ENCODE data around the gene PRKAG2. TPM values are rescaled to one million over a fixed set of nuclear protein-coding genes. Genes with fewer than 3 reads are reported as not detected.

Gene PRKAG2
- total and polyA plus RNA-seq, 9 donors, result 9.3 to 37.7 (median 22.6) TPM

- Histone ChIP-seq H3K27ac (no peak overlapping the region), H3K4me3 (no peak overlapping the region), H3K36me3 (no peaks in the 10 kb centered on the region), H3K4me1 (ENCODE audit: insufficient read depth) (peaks cover 3% of the 10 kb centered on the region), H3K9me3 (no peaks in the 10 kb centered on the region), H3K27me3 (no peaks in the 10 kb centered on the region)
- intact Hi-C loops (cut with DNase I), result no loop called here
- WGBS, 3 donors, result 84 to 94% (median 86%) methylated on average over 10 to 11 of the region's 11 CpGs
- TF ChIP-seq POLR2A (IDR thresholded peaks at IDR 0.05), result no peak
- no peak for TF ChIP-seq EP300 (IDR thresholded peaks at IDR 0.05)
- TF ChIP-seq, protein P1, sequence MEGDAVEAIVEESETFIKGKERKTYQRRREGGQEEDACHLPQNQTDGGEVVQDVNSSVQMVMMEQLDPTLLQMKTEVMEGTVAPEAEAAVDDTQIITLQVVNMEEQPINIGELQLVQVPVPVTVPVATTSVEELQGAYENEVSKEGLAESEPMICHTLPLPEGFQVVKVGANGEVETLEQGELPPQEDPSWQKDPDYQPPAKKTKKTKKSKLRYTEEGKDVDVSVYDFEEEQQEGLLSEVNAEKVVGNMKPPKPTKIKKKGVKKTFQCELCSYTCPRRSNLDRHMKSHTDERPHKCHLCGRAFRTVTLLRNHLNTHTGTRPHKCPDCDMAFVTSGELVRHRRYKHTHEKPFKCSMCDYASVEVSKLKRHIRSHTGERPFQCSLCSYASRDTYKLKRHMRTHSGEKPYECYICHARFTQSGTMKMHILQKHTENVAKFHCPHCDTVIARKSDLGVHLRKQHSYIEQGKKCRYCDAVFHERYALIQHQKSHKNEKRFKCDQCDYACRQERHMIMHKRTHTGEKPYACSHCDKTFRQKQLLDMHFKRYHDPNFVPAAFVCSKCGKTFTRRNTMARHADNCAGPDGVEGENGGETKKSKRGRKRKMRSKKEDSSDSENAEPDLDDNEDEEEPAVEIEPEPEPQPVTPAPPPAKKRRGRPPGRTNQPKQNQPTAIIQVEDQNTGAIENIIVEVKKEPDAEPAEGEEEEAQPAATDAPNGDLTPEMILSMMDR (IDR thresholded peaks at IDR 0.05), result no peak
- peak in 1 of 5 donors; percentile 27 for DNase-seq
Observed at GRCh38 chr7:151693140-151693539, 183.8 kb downstream of the PRKAG2 start.

DNA sequence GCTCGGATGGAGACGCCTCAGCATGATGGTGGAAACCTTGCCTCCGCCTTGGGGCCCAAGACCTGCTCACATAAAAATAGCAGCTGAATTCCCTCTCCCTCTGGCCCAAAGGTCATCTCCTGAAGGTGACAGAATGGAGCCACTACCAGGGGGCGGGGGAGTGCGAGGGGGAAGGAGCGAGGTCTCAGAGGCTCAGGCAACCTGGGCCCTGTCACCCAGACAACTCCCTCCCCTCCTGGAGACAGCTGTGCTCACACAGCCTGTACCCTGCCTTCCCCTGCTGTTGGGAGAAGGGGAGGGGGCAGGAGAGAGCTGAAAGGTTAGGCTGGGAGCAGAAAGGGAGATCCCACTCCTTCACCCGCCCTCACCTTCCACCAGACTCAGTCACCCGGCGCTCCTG lies 184.2 kb downstream of the PRKAG2 start:
- no peaks in the 10 kb centered on the region for H3K36me3 ChIP-seq
- H3K27ac ChIP-seq, result no peak overlapping the region
- intact Hi-C loops (cut with DNase I), result no loop called here
- peak in 1 of 5 donors; percentile 13 for DNase-seq
- H3K4me3 ChIP-seq, result no peak overlapping the region
- H3K27me3 ChIP-seq, result no peaks in the 10 kb centered on the region
- peaks cover 4% of the 10 kb centered on the region for H3K4me1 ChIP-seq (ENCODE audit: insufficient read depth)
- TF ChIP-seq POLR2A (IDR thresholded peaks at IDR 0.05) (no peak), EP300 (IDR thresholded peaks at IDR 0.05) (no peak)
- TF ChIP-seq, protein P1 (IDR thresholded peaks at IDR 0.05), result no peak
- 84 to 91% (median 90%) methylated on average over 8 to 9 of the region's 9 CpGs for WGBS, 3 donors
- H3K9me3 ChIP-seq, result no peaks in the 10 kb centered on the region

GRCh38 chr7:151691449-151691848 lies 185.5 kb downstream of the PRKAG2 start:
- intact Hi-C loops (cut with DNase I), result no loop called here
- Histone ChIP-seq H3K36me3 (no peaks in the 10 kb centered on the region), H3K4me3 (no peak overlapping the region), H3K9me3 (no peaks in the 10 kb centered on the region), H3K27me3 (no peaks in the 10 kb centered on the region), H3K27ac (no peak overlapping the region), H3K4me1 (ENCODE audit: insufficient read depth) (peaks cover 8% of the 10 kb centered on the region)
- no peak for DNase-seq
- TF ChIP-seq POLR2A (IDR thresholded peaks at IDR 0.05), result no peak
- TF ChIP-seq, protein P1 (IDR thresholded peaks at IDR 0.05), result no peak
- TF ChIP-seq EP300 (IDR thresholded peaks at IDR 0.05), result no peak
- WGBS, 3 donors, result 71 to 98% (median 75%) methylated on average over 2 of the region's 2 CpGs

DNA sequence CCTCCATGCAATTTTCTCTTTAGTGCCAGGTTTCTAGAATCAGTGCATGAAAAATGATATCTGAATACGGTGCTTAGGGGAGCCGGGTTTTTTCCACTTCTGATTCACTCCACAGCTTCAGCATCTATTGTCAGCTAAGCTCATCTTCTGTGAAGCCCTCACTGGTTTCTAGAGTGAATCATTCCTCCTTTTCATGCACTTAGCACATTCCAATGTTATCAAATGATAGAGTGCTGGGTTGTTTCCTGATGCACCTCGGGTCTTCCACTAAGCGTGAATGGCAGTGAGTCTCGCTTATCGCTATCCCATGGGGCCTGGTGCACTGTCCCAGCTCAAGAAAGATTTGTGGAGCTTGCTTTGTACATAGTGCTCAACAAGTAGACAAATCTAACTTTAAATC lies 186.3 kb downstream of the PRKAG2 start:
- intact Hi-C loops (cut with DNase I), result no loop called here
- Histone ChIP-seq H3K27me3 (no peaks in the 10 kb centered on the region), H3K4me1 (ENCODE audit: insufficient read depth) (peaks cover 11% of the 10 kb centered on the region), H3K4me3 (no peak overlapping the region), H3K36me3 (no peaks in the 10 kb centered on the region), H3K9me3 (no peaks in the 10 kb centered on the region), H3K27ac (no peak overlapping the region)
- TF ChIP-seq EP300 (IDR thresholded peaks at IDR 0.05) (no peak), POLR2A (IDR thresholded peaks at IDR 0.05) (no peak)
- TF ChIP-seq, protein P1 (IDR thresholded peaks at IDR 0.05), result no peak
- DNase-seq, result no peak
- whole genome bisulfite sequencing, 3 donors, result 71 to 81% (median 75%) methylated on average over 6 of the region's 6 CpGs
